HEK293 (cell line): ENCODE results near the gene FAM131B.

Experiments used
- GLIS1 ChIP-seq: fragments of 450-650 bp; formaldehyde crosslinking; IDR thresholded peaks from 2 replicates; pipeline ENCODE4 v1.5.1; 2016; ENCODE audit warnings: missing biosample characterization, missing genetic modification characterization
- GLIS2 ChIP-seq: fragments of 450-650 bp; formaldehyde crosslinking; IDR thresholded peaks from 2 replicates; pipeline ENCODE4 v1.5.1; 2016; ENCODE audit warnings: missing biosample characterization, missing genetic modification characterization
- KLF10 ChIP-seq: fragments of 450-650 bp; IDR thresholded peaks from 2 replicates; pipeline ENCODE4 v1.5.1; 2018; ENCODE audit warnings: missing biosample characterization, mild to moderate bottlenecking, missing genetic modification characterization
- SCRT1 ChIP-seq: fragments of 450-650 bp; formaldehyde crosslinking; IDR thresholded peaks from 2 replicates; pipeline ENCODE4 v1.5.1; 2016; ENCODE audit warnings: missing biosample characterization, missing genetic modification characterization, borderline replicate concordance
- ZBTB21 ChIP-seq: fragments of 450-650 bp; formaldehyde crosslinking; IDR thresholded peaks from 2 replicates; pipeline ENCODE4 v1.5.1; 2017; ENCODE audit warnings: missing biosample characterization, missing genetic modification characterization
- ZFHX2 ChIP-seq: fragments of 450-650 bp; formaldehyde crosslinking; conservative IDR thresholded peaks from 2 replicates; pipeline ENCODE4 v1.5.1; 2016; ENCODE audit warnings: missing biosample characterization, missing genetic modification characterization
- ZIC2 ChIP-seq: fragments of 450-650 bp; formaldehyde crosslinking; IDR thresholded peaks from 2 replicates; pipeline ENCODE4 v1.5.1; 2016; ENCODE audit warnings: missing biosample characterization, missing genetic modification characterization
- ZNF112 ChIP-seq: fragments of 450-650 bp; formaldehyde crosslinking; IDR thresholded peaks from 2 replicates; pipeline ENCODE4 v1.5.0; 2017; ENCODE audit warnings: missing biosample characterization, missing genetic modification characterization
- ZNF114 ChIP-seq: fragments of 450-650 bp; formaldehyde crosslinking; IDR thresholded peaks from 2 replicates; pipeline ENCODE4 v1.5.0; 2017; ENCODE audit warnings: missing biosample characterization, missing genetic modification characterization
- ZNF16 ChIP-seq: fragments of 450-650 bp; formaldehyde crosslinking; IDR thresholded peaks from 2 replicates; pipeline ENCODE4 v1.5.1; 2016; ENCODE audit warnings: low read depth, missing biosample characterization, missing genetic modification characterization
- ZNF2 ChIP-seq: fragments of 450-650 bp; formaldehyde crosslinking; IDR thresholded peaks from 2 replicates; pipeline ENCODE4 v1.5.1; 2016; ENCODE audit warnings: missing biosample characterization, missing genetic modification characterization
- ZNF24 ChIP-seq: fragments of 450-650 bp; formaldehyde crosslinking; IDR thresholded peaks from 2 replicates; pipeline ENCODE4 v1.5.1; 2016; ENCODE audit warnings: missing biosample characterization, missing genetic modification characterization
- ZNF324 ChIP-seq: fragments of 450-650 bp; formaldehyde crosslinking; IDR thresholded peaks from 2 replicates; pipeline ENCODE4 v1.5.1; 2016; ENCODE audit warnings: missing biosample characterization, missing genetic modification characterization
- ZNF473 ChIP-seq: fragments of 450-650 bp; formaldehyde crosslinking; IDR thresholded peaks from 2 replicates; pipeline ENCODE4 v1.5.1; 2017; ENCODE audit warnings: missing biosample characterization, missing genetic modification characterization
- ZNF501 ChIP-seq: fragments of 450-650 bp; formaldehyde crosslinking; IDR thresholded peaks from 2 replicates; pipeline ENCODE4 v1.5.1; 2016; ENCODE audit warnings: missing biosample characterization, missing genetic modification characterization
- ZNF529 ChIP-seq: fragments of 450-650 bp; formaldehyde crosslinking; IDR thresholded peaks from 2 replicates; pipeline ENCODE4 v1.5.1; 2017; ENCODE audit warnings: missing genetic modification characterization, missing biosample characterization; ENCODE audit not compliant: insufficient replicate concordance
- ZNF555 ChIP-seq: fragments of 450-650 bp; formaldehyde crosslinking; conservative IDR thresholded peaks from 2 replicates; pipeline ENCODE4 v1.5.1; 2017; ENCODE audit warnings: missing biosample characterization, mild to moderate bottlenecking, missing genetic modification characterization, inconsistent platforms
- ZNF558 ChIP-seq: fragments of 450-650 bp; formaldehyde crosslinking; IDR thresholded peaks from 2 replicates; pipeline ENCODE4 v1.5.1; 2016; ENCODE audit warnings: missing biosample characterization, missing genetic modification characterization
- ZNF585B ChIP-seq: fragments of 450-650 bp; formaldehyde crosslinking; IDR thresholded peaks from 2 replicates; pipeline ENCODE4 v1.5.1; 2016; ENCODE audit warnings: missing biosample characterization, missing genetic modification characterization
- ZNF701 ChIP-seq: fragments of 450-650 bp; formaldehyde crosslinking; IDR thresholded peaks from 2 replicates; pipeline ENCODE4 v1.5.1; 2016; ENCODE audit warnings: missing biosample characterization, missing genetic modification characterization
- ZNF776 ChIP-seq: fragments of 450-650 bp; formaldehyde crosslinking; IDR thresholded peaks from 2 replicates; pipeline ENCODE4 v1.5.0; 2017; ENCODE audit warnings: missing biosample characterization, missing genetic modification characterization, borderline replicate concordance
- ZNF792 ChIP-seq: fragments of 450-650 bp; formaldehyde crosslinking; IDR thresholded peaks from 2 replicates; pipeline ENCODE4 v1.5.1; 2016; ENCODE audit warnings: missing biosample characterization, missing genetic modification characterization
- ZNF843 ChIP-seq: fragments of 450-650 bp; formaldehyde crosslinking; IDR thresholded peaks from 2 replicates; pipeline ENCODE4 v1.5.1; 2016; ENCODE audit warnings: missing biosample characterization, missing genetic modification characterization
- ZSCAN23 ChIP-seq: fragments of 450-650 bp; formaldehyde crosslinking; IDR thresholded peaks from 2 replicates; pipeline ENCODE4 v1.5.1; 2016; ENCODE audit warnings: missing biosample characterization, missing genetic modification characterization
- TF ChIP-seq, protein P1 (sequence below): fragments of 450-650 bp; formaldehyde crosslinking; IDR thresholded peaks from 2 replicates; pipeline ENCODE4 v1.5.1; 2016; ENCODE audit warnings: missing biosample characterization, missing genetic modification characterization
- TF ChIP-seq, protein P2 (sequence below): fragments of 450-650 bp; formaldehyde crosslinking; IDR thresholded peaks from 2 replicates; pipeline ENCODE4 v1.5.1; 2016; ENCODE audit warnings: missing biosample characterization, missing genetic modification characterization
- TF ChIP-seq, protein P3 (sequence below): fragments of 450-650 bp; formaldehyde crosslinking; IDR thresholded peaks from 2 replicates; pipeline ENCODE4 v1.5.1; 2016; ENCODE audit warnings: missing biosample characterization, missing genetic modification characterization
- TF ChIP-seq, protein P4 (sequence below): fragments of 450-650 bp; formaldehyde crosslinking; IDR thresholded peaks from 2 replicates; pipeline ENCODE4 v1.5.1; 2016; ENCODE audit warnings: missing biosample characterization, missing genetic modification characterization
- TF ChIP-seq, protein P5 (sequence below): fragments of 450-650 bp; formaldehyde crosslinking; IDR thresholded peaks from 2 replicates; pipeline ENCODE4 v1.5.1; 2016; ENCODE audit warnings: missing biosample characterization, missing genetic modification characterization

Gene FAM131B

DNA sequence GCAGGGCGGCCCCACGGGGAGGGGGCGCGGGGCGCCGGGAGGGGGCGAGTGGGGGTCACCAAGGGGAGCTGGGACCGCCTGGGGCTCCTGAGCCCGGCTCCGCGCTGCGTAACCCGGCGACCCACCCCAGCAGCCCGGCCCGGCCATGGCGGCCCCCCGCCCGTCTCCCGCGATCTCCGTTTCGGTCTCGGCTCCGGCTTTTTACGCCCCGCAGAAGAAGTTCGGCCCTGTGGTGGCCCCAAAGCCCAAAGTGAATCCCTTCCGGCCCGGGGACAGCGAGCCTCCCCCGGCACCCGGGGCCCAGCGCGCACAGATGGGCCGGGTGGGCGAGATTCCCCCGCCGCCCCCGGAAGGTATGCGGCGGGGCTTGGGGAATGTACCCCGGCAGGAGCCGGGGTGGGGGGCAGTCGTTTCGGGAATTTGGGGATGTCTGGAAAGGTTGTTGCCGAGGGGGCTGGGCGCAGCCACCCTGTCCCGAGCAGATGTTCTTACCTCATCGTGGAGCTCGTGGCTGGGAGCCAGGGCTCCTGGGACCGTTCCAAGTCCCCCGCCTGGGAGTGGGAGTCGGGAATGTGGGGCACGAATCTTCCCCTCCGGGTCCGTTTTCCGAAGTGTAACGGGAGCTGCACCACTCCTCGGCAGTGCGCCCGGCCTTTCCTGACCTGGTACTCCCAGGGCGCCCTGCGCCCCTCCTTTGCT, 19.1 kb upstream of the FAM131B start (continued):
- TF ChIP-seq, protein P1, sequence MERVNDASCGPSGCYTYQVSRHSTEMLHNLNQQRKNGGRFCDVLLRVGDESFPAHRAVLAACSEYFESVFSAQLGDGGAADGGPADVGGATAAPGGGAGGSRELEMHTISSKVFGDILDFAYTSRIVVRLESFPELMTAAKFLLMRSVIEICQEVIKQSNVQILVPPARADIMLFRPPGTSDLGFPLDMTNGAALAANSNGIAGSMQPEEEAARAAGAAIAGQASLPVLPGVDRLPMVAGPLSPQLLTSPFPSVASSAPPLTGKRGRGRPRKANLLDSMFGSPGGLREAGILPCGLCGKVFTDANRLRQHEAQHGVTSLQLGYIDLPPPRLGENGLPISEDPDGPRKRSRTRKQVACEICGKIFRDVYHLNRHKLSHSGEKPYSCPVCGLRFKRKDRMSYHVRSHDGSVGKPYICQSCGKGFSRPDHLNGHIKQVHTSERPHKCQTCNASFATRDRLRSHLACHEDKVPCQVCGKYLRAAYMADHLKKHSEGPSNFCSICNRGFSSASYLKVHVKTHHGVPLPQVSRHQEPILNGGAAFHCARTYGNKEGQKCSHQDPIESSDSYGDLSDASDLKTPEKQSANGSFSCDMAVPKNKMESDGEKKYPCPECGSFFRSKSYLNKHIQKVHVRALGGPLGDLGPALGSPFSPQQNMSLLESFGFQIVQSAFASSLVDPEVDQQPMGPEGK: peak; percentile 66
- TF ChIP-seq ZNF16 (no peak), ZNF701 (tag by site-specific recombination) (no peak), SCRT1 (tag by site-specific recombination) (no peak), ZNF2 (tag by site-specific recombination) (0 out of 2 replicates have a peak, but pooled peaks have one; percentile 26), ZNF843 (tag by site-specific recombination) (0 out of 2 replicates have a peak, but pooled peaks have one; percentile 33), ZNF24 (tag by site-specific recombination) (no peak), ZNF776 (no peak), ZNF473 (tag by site-specific recombination) (no peak), ZNF324 (tag by site-specific recombination) (peak; percentile 18; the same call in 1 of the 2 replicates), ZNF112 (tag by site-specific recombination) (no peak), ZFHX2 (tag by site-specific recombination) (peak; percentile 63; the same call in 1 of the 2 replicates), ZNF555 (tag by site-specific recombination) (no peak), ZNF529 (tag by site-specific recombination) (no peak), ZNF792 (tag by site-specific recombination) (no peak), GLIS1 (peak; percentile 29; the same call in 1 of the 2 replicates), ZIC2 (tag by site-specific recombination) (peak; percentile 16; the same call in 1 of the 2 replicates), ZNF501 (tag by site-specific recombination) (peak; percentile 56; the same call in 1 of the 2 replicates), ZNF585B (tag by site-specific recombination) (no peak), KLF10 (tag by site-specific recombination) (peak; percentile 52), ZNF558 (tag by site-specific recombination) (no peak), GLIS2 (tag by site-specific recombination) (peak; percentile 41; the same call in 1 of the 2 replicates), ZSCAN23 (tag by site-specific recombination) (no peak), ZBTB21 (tag by site-specific recombination) (peak; percentile 20; the same call in 1 of the 2 replicates), ZNF114 (tag by site-specific recombination) (no peak)
- TF ChIP-seq, protein P2, sequence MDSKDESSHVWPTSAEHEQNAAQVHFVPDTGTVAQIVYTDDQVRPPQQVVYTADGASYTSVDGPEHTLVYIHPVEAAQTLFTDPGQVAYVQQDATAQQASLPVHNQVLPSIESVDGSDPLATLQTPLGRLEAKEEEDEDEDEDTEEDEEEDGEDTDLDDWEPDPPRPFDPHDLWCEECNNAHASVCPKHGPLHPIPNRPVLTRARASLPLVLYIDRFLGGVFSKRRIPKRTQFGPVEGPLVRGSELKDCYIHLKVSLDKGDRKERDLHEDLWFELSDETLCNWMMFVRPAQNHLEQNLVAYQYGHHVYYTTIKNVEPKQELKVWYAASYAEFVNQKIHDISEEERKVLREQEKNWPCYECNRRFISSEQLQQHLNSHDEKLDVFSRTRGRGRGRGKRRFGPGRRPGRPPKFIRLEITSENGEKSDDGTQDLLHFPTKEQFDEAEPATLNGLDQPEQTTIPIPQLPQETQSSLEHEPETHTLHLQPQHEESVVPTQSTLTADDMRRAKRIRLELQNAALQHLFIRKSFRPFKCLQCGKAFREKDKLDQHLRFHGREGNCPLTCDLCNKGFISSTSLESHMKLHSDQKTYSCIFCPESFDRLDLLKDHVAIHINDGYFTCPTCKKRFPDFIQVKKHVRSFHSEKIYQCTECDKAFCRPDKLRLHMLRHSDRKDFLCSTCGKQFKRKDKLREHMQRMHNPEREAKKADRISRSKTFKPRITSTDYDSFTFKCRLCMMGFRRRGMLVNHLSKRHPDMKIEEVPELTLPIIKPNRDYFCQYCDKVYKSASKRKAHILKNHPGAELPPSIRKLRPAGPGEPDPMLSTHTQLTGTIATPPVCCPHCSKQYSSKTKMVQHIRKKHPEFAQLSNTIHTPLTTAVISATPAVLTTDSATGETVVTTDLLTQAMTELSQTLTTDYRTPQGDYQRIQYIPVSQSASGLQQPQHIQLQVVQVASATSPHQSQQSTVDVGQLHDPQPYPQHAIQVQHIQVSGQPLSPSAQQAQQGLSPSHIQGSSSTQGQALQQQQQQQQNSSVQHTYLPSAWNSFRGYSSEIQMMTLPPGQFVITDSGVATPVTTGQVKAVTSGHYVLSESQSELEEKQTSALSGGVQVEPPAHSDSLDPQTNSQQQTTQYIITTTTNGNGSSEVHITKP: peak; percentile 89
- TF ChIP-seq, protein P3, sequence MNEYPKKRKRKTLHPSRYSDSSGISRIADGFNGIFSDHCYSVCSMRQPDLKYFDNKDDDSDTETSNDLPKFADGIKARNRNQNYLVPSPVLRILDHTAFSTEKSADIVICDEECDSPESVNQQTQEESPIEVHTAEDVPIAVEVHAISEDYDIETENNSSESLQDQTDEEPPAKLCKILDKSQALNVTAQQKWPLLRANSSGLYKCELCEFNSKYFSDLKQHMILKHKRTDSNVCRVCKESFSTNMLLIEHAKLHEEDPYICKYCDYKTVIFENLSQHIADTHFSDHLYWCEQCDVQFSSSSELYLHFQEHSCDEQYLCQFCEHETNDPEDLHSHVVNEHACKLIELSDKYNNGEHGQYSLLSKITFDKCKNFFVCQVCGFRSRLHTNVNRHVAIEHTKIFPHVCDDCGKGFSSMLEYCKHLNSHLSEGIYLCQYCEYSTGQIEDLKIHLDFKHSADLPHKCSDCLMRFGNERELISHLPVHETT (tag by site-specific recombination): no peak
- TF ChIP-seq, protein P4, sequence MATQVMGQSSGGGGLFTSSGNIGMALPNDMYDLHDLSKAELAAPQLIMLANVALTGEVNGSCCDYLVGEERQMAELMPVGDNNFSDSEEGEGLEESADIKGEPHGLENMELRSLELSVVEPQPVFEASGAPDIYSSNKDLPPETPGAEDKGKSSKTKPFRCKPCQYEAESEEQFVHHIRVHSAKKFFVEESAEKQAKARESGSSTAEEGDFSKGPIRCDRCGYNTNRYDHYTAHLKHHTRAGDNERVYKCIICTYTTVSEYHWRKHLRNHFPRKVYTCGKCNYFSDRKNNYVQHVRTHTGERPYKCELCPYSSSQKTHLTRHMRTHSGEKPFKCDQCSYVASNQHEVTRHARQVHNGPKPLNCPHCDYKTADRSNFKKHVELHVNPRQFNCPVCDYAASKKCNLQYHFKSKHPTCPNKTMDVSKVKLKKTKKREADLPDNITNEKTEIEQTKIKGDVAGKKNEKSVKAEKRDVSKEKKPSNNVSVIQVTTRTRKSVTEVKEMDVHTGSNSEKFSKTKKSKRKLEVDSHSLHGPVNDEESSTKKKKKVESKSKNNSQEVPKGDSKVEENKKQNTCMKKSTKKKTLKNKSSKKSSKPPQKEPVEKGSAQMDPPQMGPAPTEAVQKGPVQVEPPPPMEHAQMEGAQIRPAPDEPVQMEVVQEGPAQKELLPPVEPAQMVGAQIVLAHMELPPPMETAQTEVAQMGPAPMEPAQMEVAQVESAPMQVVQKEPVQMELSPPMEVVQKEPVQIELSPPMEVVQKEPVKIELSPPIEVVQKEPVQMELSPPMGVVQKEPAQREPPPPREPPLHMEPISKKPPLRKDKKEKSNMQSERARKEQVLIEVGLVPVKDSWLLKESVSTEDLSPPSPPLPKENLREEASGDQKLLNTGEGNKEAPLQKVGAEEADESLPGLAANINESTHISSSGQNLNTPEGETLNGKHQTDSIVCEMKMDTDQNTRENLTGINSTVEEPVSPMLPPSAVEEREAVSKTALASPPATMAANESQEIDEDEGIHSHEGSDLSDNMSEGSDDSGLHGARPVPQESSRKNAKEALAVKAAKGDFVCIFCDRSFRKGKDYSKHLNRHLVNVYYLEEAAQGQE (tag by site-specific recombination): peak; percentile 11; the same call in 1 of the 2 replicates
- TF ChIP-seq, protein P5, sequence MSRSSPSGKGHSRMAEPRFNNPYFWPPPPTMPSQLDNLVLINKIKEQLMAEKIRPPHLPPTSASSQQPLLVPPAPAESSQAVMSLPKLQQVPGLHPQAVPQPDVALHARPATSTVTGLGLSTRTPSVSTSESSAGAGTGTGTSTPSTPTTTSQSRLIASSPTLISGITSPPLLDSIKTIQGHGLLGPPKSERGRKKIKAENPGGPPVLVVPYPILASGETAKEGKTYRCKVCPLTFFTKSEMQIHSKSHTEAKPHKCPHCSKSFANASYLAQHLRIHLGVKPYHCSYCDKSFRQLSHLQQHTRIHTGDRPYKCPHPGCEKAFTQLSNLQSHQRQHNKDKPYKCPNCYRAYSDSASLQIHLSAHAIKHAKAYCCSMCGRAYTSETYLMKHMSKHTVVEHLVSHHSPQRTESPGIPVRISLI (tag by site-specific recombination): no peak
